HG03159 (cell line): ENCODE results near the gene ATL1.

Source experiments
- ATAC-seq: cut with Tn5 transposase; IDR thresholded peaks from one replicate; pipeline ENCODE4 v1.9.1; 2021; ENCODE audit warnings: mild to moderate bottlenecking, moderate library complexity; ENCODE audit not compliant: unreplicated experiment

The ATL1 gene

DNA sequence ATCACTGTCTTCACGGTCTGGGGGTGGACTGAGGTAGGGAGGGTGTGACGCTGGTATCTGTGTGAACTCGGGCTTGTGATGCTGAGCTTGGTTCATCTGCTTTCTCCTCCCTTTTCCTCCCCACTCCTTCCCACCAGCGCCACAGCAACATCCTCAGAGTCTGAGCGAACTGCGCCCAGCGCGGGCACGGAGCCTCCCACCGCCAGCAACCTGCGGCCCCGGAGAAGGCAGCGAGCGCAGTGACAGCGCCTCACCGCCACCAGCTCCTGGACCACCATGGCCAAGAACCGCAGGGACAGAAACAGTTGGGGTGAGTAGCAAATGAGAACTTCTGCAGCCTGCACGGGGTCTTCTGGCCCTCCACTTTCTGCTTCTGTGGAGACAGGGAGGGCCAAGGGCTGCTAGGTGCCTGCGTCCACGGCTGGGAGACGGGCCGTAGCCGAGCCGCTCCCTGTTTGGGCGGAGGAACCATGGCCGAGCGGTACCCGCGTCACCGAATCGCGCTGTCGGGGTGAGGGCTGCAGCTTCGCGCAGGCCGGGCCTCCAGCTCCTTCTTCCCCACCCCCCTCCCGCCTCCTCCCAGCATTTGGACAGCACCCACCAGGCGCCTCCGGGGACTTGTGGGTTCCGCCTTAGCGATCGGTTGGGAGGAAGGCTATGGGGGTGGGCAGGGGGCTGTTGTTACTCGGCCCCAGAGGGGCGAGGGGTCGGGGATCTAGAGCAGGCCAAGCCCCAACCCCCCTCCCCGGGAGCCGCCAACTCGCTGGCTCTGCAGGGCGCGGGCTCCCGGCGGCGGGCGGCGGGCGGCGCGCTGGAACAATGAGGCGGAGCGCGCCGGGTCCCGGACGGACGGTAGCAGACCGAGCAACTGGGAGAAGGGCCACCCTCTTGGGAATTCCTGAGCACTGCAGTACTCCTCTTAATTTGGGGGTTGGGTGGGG, at the start of gene ATL1:
ATL1 (plus strand) TSS at position 156 of the 941 bp plus-strand sequence; CDS start at position 277, 121 bp downstream.
- ATAC-seq = peak; percentile 52

DNA sequence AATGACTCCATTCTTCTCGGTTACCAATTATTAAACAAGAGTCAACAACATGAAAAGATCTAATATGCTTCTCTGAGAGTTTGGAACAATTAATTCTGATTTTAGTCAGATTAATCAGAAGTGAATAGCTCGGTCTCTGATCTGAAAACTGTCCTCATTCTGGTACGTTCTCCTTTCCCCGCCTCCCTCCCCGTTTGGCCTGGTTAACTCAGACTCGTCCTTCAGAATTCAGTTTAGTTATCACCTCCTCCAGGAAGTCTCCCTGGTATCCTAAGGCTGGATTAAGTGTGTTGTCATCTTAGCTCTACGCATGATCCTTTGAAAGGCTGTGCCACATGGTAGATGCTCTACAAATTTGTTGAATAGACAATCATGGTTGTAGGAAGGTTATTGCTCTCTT, 49.8 kb upstream of the ATL1 start:
- no peak for ATAC-seq

DNA sequence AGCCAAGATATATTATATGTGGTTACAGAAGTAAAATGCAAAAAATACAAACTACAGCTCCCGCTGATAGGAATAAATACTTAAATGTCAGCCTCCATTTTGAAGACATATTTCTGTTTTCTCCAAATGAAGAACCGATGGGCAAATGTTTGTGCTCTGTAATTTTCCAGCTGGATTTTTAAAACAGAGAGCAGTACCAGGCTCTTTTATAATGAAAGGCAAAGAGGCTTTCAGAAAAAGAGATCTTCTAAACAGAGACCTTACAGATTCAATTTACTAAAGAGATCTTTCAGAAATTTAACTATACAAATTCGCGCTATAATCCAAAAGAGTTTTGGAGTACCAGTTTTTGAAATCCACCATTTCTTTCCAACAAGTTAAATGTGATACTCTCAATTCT, 47.5 kb upstream of the ATL1 start:
- ATAC-seq = no peak

DNA sequence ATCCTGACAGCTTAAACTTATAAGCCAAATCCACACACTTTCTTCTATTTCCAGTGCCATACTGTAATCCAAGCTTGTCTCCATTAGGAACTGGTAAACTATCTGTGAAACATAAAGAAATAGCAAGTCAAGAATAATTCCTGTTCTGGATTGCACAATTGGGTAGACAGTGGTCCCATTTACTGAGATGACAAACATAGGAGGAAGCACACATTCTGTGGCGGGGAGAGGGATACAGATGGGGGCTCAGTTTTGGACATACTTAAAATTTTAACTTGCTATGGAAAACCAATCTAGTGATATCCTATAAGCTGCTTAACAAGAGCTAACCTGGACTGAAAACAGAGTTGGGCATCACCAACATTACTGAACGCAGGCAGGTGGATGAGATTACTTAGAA, 43.9 kb upstream of the ATL1 start:
- ATAC-seq = no peak

DNA sequence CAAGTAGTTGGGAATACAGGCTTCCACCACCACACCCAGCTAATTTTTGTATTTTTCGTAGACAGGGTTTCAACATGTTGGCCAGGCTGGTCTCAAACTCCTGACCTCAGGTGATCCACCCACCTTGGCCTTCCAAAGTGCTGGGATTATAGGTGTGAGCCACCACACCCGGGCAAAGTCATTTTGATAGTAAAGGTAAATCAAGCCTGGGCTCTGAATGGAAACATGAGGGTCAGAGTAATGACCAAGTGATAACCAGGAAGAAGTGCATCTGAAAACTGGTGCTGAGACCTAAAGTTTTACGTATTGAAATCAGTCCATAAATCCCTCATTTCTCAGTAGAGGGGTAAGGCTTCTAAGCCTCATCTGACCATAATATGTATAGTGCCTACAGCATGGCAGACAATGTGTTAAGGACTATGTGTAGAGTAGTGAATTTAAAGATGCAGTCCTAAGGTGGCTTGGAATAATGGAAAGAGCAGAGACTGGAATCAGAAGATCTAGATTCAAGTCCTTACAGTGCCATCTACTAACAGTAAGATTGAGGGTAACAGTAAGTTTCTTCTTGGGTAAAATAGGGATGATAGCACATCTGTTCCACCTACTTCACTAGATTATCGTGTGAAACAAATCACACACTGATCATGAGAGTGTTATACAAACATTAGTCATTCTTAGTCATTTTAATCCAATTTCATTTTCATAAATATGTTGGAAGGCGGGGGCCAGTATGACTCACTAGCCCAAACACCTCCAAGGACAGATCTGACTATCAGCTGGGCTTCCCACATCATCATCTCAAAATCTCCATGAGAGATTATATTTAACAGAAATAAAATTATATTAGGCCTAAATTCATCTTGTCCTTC, 38.8 kb upstream of the ATL1 start:
- ATAC-seq = peak; percentile 65

DNA sequence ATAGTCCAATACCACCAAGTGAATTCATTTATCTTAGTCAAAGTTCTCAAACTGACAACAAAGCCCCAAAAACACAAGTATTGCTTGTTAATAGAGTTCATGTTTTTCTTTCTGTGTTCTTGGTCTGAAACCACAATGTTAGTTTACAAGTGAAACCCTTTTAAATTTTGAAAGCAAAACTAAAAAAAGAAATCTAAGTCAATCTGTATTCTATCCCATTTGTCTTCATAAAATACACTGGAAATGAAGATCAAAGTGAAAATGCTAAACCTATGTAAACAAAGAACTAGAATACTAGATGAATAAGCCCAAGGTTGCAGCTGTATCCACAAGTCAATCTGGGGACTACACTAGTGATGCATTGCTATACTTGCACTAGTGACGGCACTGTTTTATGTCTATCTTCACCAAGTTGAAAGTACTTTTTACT, 38.0 kb upstream of the ATL1 start:
- ATAC-seq = peak; percentile 42

DNA sequence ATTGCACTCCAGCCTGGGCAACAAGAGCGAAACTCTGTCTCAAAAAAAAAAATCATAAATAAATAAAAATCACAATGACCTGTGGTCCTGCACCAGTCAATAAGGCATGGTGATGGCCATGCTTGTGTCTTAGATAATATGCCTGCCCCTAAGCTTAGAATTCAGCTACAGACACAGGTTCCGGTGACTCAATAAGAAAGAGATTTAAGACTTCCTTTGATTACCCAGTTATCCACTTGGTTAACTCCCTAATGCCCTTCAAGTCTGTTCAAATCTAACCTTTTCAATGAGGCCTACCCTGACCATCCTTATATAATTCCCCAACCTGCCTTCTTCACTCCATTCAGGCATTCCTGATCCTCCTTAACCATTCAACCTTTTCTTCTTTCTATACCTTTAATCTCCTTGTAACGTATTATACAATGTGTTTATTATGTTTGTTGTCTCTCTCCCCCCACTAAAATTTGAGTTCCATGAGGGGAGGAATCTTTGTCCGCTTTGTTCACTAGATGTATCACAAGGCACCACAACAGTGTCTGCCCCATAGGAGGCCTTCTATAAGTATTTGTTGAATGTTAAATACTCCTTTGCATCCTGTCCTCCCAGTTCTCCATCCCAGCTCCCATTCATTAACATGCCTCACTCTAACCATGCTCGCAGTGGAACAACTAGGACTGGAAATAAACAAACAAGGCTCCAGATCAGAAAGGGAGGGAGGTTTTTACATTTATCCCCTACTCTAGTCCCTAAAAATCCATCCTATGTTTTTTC, 36.5 kb upstream of the ATL1 start:
- ATAC-seq = no peak

DNA sequence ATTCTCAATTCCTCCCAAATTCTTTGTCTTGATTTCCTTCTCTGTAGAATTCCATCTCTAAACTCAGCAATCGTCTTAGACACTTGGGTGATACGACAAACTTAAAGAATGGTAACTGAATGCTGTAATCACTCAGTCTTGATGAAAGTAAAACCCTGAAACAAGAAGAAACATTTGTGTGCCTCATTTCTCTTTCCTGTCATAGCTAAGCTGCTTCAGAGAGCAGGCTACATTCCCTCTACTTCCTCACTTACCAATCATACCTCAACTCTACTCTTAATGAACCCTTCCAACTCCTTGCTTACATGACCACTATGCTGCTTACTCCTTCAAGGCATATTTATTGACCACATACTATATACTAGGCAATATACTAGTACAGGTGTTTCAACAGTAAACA, 35.9 kb upstream of the ATL1 start:
- peak; percentile 50 for ATAC-seq

DNA sequence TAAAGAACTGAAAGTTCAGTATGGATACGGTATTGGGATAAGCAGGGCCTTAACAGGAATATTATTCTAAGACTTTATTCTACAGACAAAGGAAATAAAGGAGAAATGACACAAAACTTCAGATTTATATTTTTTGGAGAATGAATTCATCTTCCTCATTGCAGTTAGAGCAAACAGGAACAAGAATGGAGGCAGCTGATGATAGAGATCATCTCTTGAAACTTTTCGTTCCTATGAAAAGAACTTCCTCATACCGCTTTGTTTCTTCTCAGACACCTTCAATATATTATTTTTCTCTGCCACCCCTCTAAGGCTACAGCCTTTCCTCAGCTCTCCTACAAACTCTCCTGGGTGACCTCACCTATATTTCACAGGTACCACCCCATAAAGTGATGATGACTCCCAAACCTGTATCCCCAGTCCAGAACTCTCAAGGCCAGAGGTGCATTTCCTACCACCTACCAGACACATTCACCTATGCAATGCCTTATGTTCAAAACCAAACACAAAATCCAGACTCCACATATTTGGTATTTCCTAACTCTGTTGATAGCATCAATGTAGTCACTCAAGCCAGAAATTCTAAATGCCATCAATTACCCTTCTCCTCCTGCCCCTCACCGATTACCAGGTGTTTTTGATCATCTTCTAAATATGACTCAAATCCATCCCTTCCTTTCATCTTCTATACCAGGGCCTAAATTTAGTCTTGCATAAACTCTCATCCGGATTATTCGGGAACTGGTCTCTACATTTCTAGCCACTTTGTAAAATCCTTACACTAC, 35.0 kb upstream of the ATL1 start:
- ATAC-seq = no peak

DNA sequence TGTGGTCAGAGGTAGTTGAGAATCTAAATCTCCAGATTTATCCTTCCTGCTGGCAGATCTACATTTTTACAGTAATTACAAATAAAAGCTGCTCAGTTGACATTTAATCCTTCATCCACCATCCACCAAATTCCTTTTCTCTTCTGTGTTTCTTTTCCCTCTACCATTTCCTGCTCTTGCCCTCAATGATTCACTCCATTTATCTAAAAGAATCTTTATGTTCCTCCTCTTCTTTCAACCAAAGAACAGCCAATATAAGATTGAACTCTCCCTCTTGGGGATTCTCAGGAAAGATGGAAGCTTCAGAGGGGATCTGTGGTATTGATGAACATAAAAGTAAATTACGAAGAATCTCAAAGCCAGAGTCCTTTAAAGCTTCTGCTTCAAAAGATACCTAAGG, 31.9 kb upstream of the ATL1 start:
- no peak for ATAC-seq

DNA sequence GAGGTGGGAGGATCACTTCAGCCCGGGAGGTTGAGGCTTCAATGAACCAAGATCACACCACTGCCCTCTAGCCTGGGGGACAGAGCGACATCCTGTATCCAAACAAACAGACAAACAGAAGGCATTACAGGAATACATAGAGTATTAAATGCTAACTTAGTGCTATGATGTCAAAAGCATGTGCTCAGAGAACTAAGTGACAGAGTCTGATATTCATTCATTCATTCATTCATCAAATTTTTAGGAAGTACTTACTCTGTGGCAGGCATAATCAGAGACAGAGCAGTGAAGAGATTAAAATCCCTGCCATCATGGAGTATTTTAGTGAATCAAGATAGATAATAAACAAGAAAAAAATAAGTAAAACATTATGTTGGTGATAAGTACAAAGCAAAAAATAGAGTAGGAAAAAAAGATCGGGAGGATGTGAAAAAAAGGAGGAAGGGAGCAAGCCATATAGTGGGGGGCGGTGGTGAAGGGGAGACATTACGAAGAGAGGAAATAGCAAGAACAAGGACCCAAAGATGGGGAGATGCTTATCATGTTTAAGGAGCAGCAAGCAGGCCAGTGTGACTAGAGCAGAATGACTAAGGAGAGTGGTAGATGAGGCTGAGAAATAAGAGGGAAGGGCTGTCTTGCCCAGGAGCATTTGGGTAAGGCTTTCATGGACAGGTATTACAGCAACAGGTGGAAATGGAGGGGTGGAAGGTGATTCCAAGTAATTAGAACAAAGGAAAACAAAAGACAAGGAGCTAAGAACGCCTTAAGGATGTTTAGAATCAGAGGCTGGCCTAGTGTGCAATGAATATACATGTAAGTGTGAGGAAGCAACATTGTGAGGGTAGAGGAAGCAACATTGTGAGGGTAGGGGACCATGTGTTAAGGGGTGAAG, 30.4 kb upstream of the ATL1 start:
- ATAC-seq = no peak

DNA sequence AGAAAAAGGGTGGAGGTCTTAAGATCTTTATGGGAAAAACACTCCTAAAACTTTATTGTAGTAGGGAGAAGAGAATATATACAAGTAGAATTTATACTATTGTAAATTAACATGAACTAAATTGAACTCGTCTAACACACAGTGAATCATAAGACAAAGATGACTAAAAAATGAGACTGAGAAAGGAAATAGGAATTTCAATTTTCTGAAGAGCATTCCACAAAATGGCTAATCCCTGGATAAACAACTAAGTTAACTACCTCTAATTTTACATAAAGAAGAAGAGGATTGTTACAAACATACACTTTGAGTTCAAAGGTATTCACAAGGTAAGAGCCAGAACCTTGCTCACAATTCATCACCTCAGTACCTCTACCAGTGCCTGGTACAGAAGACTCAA, 29.6 kb upstream of the ATL1 start:
- ATAC-seq = no peak

DNA sequence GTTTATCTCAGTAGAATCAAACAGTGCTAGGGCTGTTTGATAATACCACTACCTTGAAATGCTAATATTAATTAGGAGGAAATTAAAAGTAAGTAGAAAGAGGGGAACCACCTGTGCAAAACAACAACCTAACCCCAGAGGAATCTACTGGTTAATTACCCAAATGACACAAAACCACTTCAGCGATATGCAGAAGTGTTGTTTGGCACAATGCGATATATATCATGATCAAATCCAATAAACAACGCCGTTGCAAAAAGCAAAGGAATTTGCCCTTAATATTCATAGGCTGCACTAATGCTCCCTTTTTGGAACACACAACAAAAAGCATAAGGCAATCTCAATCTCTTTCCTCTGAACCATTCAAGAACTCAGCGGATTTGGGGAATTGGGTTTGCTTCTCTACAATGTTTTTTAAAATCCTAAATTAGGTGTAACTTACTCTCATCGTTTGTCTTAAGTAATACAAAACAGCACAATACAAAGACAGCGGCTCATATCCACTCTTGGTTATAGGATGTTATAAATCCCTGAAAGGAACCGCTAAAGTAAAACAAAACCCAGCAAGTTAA, 29.1 kb upstream of the ATL1 start:
- no peak for ATAC-seq

DNA sequence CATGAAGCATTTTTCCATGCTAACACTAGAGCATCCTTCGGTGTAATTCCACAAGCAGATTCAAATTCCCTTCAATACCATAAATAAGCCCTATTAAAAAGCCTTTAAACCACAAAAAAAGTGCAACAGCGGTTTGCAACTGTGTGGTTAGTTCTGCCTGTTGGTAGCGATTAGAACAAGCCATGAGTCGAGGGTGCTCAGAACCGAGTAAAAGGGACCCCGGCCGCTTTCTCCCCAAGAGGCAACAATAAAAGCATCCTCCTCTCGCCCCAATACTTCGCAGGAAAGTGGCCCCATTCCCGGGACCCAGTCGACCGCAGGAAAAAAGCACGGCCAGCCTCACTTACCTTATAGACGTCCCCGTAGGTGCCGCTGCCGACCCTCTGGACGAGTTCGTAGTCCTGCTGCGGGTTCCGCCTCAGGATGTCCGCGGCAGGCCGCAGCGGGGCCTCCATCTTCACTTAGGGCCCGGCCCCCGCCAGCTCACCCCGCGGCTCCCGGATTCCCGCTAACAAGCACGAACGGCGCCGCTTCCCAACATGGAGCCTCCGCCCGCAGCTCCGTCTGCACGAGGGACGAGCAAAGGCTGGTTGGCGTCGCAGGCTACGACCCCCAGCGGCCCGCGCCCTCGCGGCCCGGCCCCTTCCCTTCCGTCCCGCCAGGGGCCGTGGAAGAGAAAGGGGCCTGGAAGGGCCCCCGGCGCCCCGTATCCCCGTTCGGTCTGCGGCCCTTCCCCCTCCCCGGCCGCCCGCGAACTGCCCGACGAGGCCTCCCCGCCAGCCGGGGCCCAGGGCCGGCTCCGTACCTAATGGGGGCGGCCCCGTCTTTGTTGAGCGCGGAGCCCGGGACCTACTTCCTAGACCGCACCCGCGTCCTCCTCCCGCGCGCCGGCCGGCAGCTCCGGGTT, 28.1 kb upstream of the ATL1 start:
- ATAC-seq = peak; percentile 26

DNA sequence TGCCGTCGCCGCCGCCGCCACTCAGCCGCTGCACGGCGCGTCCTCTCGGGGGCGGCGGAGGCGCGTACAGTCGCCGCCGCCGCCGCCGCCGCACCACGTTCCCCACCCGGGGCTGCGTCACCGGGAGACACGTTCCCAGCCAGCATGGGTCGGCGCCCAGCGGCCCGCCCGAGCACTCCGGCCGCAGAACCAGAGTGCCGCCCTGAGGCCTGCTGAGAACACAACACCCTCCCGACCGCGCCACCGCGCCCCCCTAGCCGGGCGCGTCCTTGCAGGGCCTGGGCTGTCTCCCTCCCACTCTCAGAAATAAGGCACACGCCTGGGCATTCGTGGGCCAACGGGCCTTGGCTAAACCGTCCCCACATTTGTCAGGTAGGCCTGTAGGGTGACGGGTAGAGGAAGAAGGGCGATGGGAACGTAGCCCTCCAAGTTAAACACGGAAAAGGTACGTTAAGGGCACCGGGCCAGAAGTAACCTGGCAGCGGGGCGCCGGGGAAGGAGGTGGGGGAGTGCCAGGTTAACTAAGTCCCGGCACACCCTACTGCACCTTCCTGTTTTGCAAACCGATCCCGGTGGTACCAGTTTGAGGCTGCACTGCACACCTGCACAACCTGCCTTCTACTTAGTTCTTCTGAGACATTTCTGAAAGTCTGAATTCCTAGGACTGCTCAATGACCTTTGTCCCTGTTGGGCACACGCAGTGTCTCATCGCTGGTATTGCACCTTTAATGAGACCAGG, 27.3 kb upstream of the ATL1 start, which contains the start of gene MAP4K5:
MAP4K5 (minus strand) TSS at position 68 of the 739 bp plus-strand sequence. CDS start 520 bp downstream, outside the sequence.
- ATAC-seq = peak; percentile 93

DNA sequence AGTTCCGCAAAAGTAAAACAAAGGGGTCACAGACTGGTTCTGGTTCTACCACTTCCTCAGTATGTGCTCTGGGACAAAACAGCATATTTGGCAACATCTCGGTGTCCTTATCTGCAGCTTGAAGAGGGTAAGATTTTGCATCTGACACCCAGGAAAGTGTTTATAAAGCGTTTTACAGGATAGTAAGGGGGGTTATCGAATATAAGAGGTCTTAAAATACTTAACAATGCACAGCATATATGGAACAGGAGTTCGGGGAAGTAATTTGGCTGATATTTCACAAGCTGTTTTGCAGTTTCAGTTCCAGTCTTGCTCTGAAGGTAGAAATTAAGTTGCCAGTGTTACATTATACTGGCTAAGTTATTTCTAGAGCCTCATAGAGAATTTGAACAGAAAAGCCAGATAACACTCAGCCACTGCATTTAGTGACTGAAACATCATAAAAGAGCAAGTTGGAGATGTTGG, 26.7 kb upstream of the ATL1 start:
- peak; percentile 19 for ATAC-seq

DNA sequence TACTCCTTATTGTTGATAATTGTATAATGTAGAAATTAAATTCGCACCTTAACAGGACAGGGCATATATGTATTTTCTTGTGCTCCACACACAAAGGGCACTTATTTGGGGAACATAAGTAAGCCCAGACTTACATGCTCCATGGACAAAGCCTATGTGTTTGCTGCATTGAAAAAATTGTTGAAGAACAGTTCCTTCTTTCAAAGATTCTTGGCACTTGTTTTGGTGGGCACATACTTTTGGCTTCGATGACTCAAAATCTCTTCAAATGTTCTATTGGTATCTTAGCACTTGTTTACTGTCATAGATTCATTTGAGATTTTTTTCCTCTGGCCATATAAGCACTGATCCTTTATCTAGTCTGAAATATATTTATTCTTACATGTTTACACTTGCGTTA, 26.1 kb upstream of the ATL1 start:
- ATAC-seq = no peak
